Measurements from ENCODE around the gene DIO3.

Gene DIO3

DNA sequence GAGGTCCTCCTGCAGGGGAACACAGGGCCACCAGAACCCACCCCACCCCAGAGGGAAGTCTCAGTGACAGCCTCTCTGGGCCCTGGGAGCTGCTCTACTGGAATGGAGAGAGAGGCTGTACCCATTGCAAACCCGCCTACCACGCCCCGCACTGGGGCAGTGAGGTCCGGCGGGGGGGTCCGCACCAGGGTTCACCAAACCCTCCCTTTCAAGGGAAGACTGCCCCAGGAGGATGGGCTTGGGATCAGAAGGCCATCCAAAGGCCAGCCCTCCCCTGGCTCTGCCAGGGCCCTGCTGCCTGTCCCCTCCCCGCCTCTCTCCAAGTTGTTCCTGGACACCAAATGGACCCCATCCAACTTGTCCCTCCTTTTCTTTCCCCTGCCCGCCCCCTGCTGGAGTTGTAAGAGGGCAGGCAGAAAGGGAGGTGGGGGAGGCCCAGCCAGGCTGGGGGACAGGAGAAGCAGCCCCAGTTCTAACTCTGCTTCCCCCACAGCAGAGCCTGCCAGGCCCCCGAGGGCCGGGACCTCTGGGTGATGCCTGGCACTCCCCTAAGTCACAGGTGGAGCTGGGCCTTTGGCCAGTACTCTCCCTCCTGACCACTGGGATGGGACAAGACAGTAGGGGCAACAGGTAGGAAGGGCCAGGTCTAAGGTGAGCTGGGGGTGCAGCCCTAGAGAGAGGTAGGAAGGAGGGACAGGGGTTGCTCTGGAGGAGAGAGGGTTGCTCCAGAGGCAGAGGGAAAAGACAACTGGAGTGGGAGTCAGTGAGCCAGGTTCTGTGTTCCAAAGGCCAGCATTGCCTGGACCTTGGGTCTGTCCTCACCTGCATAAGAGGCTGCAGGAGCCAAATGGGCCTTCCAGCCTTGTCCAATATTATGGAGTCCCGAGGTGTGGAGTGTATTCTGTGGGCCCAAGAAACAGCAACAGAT lies 3.2 kb upstream of the DIO3 start:
- no peak overlapping the region for H3K4me3 ChIP-seq (ENCODE audit: low read depth, low read length)
- DNase-seq (ENCODE audit: low read depth, low spot score): no peak
- in situ Hi-C loops (cut with HindIII; ENCODE audit: low sequenced_read_pairs): no loop called here
- TF ChIP-seq, protein P1, sequence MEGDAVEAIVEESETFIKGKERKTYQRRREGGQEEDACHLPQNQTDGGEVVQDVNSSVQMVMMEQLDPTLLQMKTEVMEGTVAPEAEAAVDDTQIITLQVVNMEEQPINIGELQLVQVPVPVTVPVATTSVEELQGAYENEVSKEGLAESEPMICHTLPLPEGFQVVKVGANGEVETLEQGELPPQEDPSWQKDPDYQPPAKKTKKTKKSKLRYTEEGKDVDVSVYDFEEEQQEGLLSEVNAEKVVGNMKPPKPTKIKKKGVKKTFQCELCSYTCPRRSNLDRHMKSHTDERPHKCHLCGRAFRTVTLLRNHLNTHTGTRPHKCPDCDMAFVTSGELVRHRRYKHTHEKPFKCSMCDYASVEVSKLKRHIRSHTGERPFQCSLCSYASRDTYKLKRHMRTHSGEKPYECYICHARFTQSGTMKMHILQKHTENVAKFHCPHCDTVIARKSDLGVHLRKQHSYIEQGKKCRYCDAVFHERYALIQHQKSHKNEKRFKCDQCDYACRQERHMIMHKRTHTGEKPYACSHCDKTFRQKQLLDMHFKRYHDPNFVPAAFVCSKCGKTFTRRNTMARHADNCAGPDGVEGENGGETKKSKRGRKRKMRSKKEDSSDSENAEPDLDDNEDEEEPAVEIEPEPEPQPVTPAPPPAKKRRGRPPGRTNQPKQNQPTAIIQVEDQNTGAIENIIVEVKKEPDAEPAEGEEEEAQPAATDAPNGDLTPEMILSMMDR (IDR thresholded peaks at IDR 0.05; ENCODE audit: low read depth, low read length): no peak

DNA sequence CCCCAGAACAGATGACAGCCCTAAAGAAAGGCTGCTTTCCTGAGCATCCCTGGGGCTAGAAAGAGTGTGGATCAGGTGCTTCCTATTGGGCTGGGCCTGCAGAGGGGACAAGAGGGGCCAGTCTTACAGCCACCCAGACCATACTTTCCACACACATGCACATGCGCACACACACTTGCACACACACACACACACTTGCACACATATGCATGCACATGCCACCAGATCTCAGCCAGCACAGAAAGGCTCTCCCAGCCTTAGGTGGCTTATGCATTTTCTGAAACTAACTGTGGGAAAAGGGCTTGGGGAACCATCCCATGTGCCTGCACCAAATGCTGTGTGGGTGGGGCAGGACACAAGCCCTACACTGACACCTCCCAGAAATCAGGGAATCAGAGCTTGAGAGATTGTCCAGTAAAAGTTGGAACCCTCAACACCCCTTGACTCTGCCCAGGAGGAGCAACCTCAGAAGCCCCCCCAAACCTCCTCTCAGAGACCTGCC lies 2.5 kb upstream of the DIO3 start:
- no peak overlapping the region for H3K4me3 ChIP-seq (ENCODE audit: low read depth, low read length)
- in situ Hi-C loops (cut with HindIII; ENCODE audit: low sequenced_read_pairs): no loop called here
- TF ChIP-seq, protein P1 (IDR thresholded peaks at IDR 0.05; ENCODE audit: low read depth, low read length): no peak
- no peak for DNase-seq (ENCODE audit: low read depth, low spot score)

DNA sequence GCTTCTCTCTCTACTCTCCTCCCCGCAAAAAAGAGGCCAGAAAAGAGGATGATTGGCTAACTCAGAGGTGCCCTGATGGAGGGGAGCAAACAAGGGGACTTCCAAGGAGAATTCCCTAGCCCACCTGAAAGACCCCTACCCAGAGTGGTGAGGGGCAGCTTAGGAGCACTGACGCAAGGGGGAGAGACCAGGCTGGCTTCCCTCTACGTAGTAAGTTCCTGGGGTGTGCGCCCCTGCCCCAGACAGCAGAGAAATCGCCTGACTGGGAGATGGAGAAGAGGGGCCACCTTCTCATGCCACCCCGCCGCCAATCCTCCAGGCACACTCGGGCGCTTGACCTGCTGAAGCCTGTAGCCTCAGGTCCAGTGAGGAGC lies 2.1 kb upstream of the DIO3 start:
- TF ChIP-seq, protein P1 (IDR thresholded peaks at IDR 0.05; ENCODE audit: low read depth, low read length): no peak
- no peak overlapping the region for H3K4me3 ChIP-seq (ENCODE audit: low read depth, low read length)
- in situ Hi-C loops (cut with HindIII; ENCODE audit: low sequenced_read_pairs): no loop called here
- no peak for DNase-seq (ENCODE audit: low read depth, low spot score)

DNA sequence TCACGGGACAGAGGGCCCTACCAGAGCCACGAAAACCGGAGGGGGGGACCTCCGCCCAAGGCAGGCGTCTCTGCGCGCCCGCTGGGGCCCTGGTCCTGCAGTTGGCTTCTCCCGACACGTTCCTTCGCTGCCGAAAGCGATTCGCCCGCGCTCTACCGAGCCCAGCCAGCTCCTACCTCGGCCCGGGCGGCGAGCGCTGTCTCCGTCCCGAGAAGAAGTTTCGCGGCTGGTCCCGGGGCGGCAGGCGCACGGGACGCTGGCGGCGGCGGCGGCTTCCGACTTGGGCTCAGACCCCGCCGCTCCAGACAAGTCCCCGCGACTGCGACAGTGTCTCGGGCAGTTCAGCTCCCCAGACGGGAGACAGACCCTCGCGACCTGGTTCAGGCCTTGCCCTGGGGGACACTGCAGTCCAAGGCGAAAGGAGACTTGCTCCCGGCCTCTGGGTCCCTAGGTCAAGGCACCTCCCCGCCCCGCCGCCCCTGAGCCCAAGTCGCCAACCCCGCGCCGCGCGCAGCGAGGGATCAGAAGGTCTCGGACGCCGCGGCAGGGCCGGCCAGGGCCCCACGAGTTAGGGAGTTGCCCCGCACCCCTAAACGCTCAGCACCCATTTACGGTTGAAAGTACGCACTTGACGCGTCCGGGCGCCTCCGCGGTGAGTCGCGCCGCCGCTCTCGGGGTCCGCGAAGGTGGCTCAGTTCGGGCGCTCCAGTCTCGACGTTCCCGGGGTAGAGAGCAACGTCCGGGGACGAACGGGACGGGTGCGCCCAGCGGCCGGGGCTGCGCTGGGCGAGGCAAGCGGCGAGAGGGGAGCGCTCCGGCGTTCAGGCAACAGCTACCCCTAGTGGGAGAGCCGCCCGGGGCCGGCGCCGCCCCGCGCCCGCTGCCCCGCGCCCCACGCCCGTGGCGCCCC lies 1.4 kb upstream of the DIO3 start:
- DNase-seq (ENCODE audit: low read depth, low spot score): no peak
- no peak overlapping the region for H3K4me3 ChIP-seq (ENCODE audit: low read depth, low read length)
- in situ Hi-C loops (cut with HindIII; ENCODE audit: low sequenced_read_pairs): no loop called here
- TF ChIP-seq, protein P1 (IDR thresholded peaks at IDR 0.05; ENCODE audit: low read depth, low read length): no peak

DNA sequence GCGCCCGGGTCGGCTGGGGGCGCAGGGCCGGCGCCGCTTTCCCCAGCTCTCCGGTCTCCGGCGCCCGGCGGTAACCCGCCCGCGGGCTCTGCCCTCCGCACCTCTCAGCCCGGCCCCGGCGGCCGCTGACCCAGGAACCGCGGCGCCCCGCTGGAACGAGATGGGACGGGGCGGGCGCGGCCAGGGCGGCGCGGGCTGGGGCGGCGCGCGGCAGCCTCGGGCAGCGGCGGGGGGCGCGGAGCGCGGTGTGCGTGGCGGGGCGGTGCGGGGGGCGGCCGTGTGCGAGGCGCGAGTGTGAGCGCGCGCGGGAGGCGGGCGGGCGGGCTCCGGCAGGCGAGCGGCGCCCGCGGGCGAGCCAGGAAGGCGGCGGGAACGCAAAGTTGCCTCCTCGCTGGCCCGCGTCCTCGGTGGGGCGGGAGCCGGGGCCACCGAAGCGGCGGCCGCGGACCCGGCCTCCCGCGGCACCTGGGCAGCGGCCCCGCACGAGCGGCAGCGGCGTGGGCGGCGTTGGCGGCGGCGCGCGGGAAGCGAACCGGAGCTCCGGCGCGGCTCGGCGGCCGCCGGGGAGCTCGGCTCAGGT lies 671 bp upstream of the DIO3 start:
- DNase-seq (ENCODE audit: low read depth, low spot score): no peak
- in situ Hi-C loops (cut with HindIII; ENCODE audit: low sequenced_read_pairs): no loop called here
- TF ChIP-seq, protein P1 (IDR thresholded peaks at IDR 0.05; ENCODE audit: low read depth, low read length): no peak
- H3K4me3 ChIP-seq (ENCODE audit: low read depth, low read length): no peak overlapping the region

DNA sequence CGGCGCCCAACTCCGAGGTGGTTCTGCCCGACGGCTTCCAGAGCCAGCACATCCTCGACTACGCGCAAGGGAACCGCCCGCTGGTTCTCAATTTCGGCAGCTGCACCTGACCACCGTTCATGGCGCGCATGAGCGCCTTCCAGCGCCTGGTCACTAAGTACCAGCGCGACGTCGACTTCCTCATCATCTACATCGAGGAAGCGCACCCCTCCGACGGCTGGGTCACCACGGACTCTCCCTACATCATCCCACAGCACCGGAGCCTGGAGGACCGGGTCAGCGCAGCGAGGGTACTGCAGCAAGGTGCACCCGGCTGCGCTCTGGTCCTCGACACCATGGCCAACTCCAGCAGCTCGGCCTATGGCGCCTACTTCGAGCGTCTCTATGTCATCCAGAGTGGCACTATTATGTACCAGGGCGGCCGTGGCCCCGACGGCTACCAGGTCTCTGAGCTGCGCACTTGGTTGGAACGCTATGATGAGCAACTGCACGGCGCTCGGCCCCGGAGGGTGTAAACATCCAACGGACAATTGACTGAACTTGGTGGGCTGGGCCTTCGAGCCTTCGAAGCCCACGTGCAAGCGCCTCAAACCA lies 699 bp downstream of the DIO3 start:
- in situ Hi-C loops (cut with HindIII; ENCODE audit: low sequenced_read_pairs): no loop called here
- DNase-seq (ENCODE audit: low read depth, low spot score): no peak
- TF ChIP-seq, protein P1 (IDR thresholded peaks at IDR 0.05; ENCODE audit: low read depth, low read length): no peak
- no peak overlapping the region for H3K4me3 ChIP-seq (ENCODE audit: low read depth, low read length)

All from astrocyte of the spinal cord (primary cell).